K562 (cell line): ENCODE measurements around the gene GRAMD4. TPM values are rescaled to one million over a fixed set of nuclear protein-coding genes. Genes with fewer than 3 reads are reported as not detected.

Experiments
- ATAC-seq: fragments of 200-7000 bp; cut with Tn5 transposase; 3 replicates; pipeline ENCODE4 v1.9.1; 2020; ENCODE audit warnings: moderate library complexity
- BruUV-seq: library from RNA; stranded (reverse); fragments of 400-500 nt; replicated peaks from 2 replicates; lab custom pipeline; 2021; lab: Mats Ljungman, UMichigan
- CTCF ChIA-PET: fragments of 300-600 bp; formaldehyde crosslinking; extraction: SDS; loops from one replicate; lab custom pipeline; 2021; ENCODE audit warnings: low intra/inter-chr PET ratio; lab: Yijun Ruan, JAX
- POLR2A ChIA-PET: fragments of 300-600, 350-650 bp; sonication (Branson Sonifier 250); formaldehyde crosslinking; extraction: SDS; loops from one replicate; lab custom pipeline; 2021; ENCODE audit warnings: antibody characterized with exemption, inconsistent platforms; lab: Yijun Ruan, JAX
- DNase-seq, 4 experiments: peaks; one replicate each; pipeline versions ENCODE4 v3.0.0 to v3.0.0-alpha.2; 2011 to 2018; ENCODE audit warnings: low spot score in 3 of 4, mixed read lengths in 3 of 4; ENCODE audit errors: extremely low read depth in 1 of 4
- FAIRE-seq: peaks from 2 replicates; lab custom pipeline; 2011; peaks lifted over from hg19 to GRCh38; lab: Jason Lieb, UNC
- H2AFZ ChIP-seq: 2 replicates; pipeline ENCODE4 v1.6.0; 2011; ENCODE audit warnings: low read depth, low read length, control low read depth, inconsistent platforms
- H3K27ac ChIP-seq: fragments of 200-600 bp; 3 replicates; pipeline ENCODE4 v1.8.0; 2011; ENCODE audit warnings: low read depth, mild to moderate bottlenecking, control low read depth, inconsistent platforms, low read length, moderate library complexity, mixed read lengths; ENCODE audit errors: extremely low read depth
- H3K27me3 ChIP-seq, 2 experiments: fragments of 300-600 bp in 1 of 2; 2 replicates in 1 of 2; 3 replicates in 1 of 2; pipeline versions ENCODE4 v1.6.0 to v1.8.0; 2011; ENCODE audit warnings: inconsistent platforms in 2 of 2, low read length in 2 of 2, mild to moderate bottlenecking in 1 of 2, mixed read lengths in 1 of 2, moderate library complexity in 1 of 2; ENCODE audit not compliant: control insufficient read depth in 2 of 2, insufficient read depth in 2 of 2
- H3K36me3 ChIP-seq: fragments of 300-600 bp; 3 replicates; pipeline ENCODE4 v1.8.0; 2011; ENCODE audit warnings: mild to moderate bottlenecking, low read length, inconsistent platforms; ENCODE audit not compliant: control insufficient read depth, insufficient read depth
- H3K4me1 ChIP-seq, 2 experiments: fragments of 200-600 bp in 1 of 2; replicated peaks in 1 of 2; 2 replicates in 1 of 2; 3 replicates in 1 of 2; pipeline versions ENCODE4 v1.5.1 to v1.8.0; 2011; ENCODE audit warnings: inconsistent platforms in 2 of 2, low read length in 2 of 2, mild to moderate bottlenecking in 1 of 2, mixed read lengths in 1 of 2, moderate library complexity in 1 of 2; ENCODE audit not compliant: control insufficient read depth in 2 of 2, insufficient read depth in 2 of 2
- H3K4me2 ChIP-seq: 2 replicates; pipeline ENCODE4 v1.6.1; 2011; ENCODE audit warnings: low read length, control low read depth, inconsistent platforms, mixed read lengths; ENCODE audit not compliant: insufficient read depth
- H3K4me3 ChIP-seq: fragments of 200-600 bp; sonication (generic), shearing (Covaris generic); 2 replicates; pipeline ENCODE4 v1.5.1; 2016; ENCODE audit warnings: control low read depth, inconsistent platforms
- H3K79me2 ChIP-seq: fragments of 200-600 bp; 3 replicates; pipeline ENCODE4 v1.8.0; 2011; ENCODE audit warnings: low read length, inconsistent platforms; ENCODE audit not compliant: control insufficient read depth, insufficient read depth
- H3K9ac ChIP-seq, 2 experiments: 2 replicates each; pipeline versions ENCODE4 v1.6.0 to v1.6.1; 2011; ENCODE audit warnings: low read depth in 2 of 2, low read length in 2 of 2, control low read depth in 1 of 2, inconsistent platforms in 1 of 2, mild to moderate bottlenecking in 1 of 2, mixed read lengths in 1 of 2; ENCODE audit not compliant: insufficient read depth in 1 of 2
- H3K9me1 ChIP-seq: one replicate; pipeline ENCODE4 v1.6.0; 2011; ENCODE audit warnings: inconsistent platforms, mild to moderate bottlenecking, low read length, moderate library complexity; ENCODE audit not compliant: control insufficient read depth, insufficient read depth
- H3K9me3 ChIP-seq: replicated peaks from 2 replicates; pipeline ENCODE4 v1.5.1; 2011; ENCODE audit warnings: low read depth, low read length, inconsistent platforms; ENCODE audit not compliant: control insufficient read depth, insufficient read depth
- H4K20me1 ChIP-seq: replicated peaks from 2 replicates; pipeline ENCODE4 v1.6.1; 2011; ENCODE audit warnings: low read length, inconsistent platforms, mixed read lengths; ENCODE audit not compliant: control insufficient read depth, insufficient read depth
- BRD4 ChIP-seq: fragments of 200-600 bp; sonication (generic); IDR thresholded peaks from 2 replicates; pipeline ENCODE4 v1.6.1; 2017; ENCODE audit warnings: inconsistent platforms
- CSDE1 ChIP-seq, 2 experiments: fragments of 450-650 bp; IDR thresholded peaks; 2 replicates each; pipeline ENCODE4 v1.6.1; 2016; ENCODE audit warnings: mild to moderate bottlenecking in 1 of 2
- CXXC5 ChIP-seq: fragments of 250-450 bp; sonication (Bioruptor Pico); IDR thresholded peaks from 2 replicates; pipeline ENCODE4 v1.8.0; 2022; ENCODE audit warnings: inconsistent platforms, mild to moderate bottlenecking, moderate library complexity
- E2F1 ChIP-seq: sonication (generic); formaldehyde crosslinking; IDR thresholded peaks from 2 replicates; pipeline ENCODE4 v1.8.1; 2023; ENCODE audit warnings: mild to moderate bottlenecking, missing genetic modification reagents, moderate library complexity
- IRF2 ChIP-seq: sonication (generic); formaldehyde crosslinking; IDR thresholded peaks from 2 replicates; pipeline ENCODE4 v1.8.1; 2022; ENCODE audit warnings: mild to moderate bottlenecking, missing genetic modification reagents
- JUND ChIP-seq, 2 experiments: IDR thresholded peaks; 2 replicates in 1 of 2; 3 replicates in 1 of 2; pipeline ENCODE4 v1.6.1; 2011; ENCODE audit warnings: borderline replicate concordance in 2 of 2, low read depth in 2 of 2, low read length in 2 of 2, improper control_type of control experiment in 1 of 2, missing biosample characterization in 1 of 2, missing genetic modification characterization in 1 of 2, missing genetic modification reagents in 1 of 2
- KLF16 ChIP-seq: IDR thresholded peaks from 2 replicates; pipeline ENCODE4 v1.6.1; 2016; ENCODE audit warnings: antibody characterized with exemption
- POLR3A ChIP-seq: IDR thresholded peaks from 2 replicates; pipeline ENCODE4 v1.6.1; 2011; ENCODE audit warnings: borderline replicate concordance, mild to moderate bottlenecking, moderate library complexity; ENCODE audit not compliant: insufficient read length, insufficient read depth; ENCODE audit errors: extremely low read depth
- SMAD3 ChIP-seq: fragments of 450-650 bp; formaldehyde crosslinking; conservative IDR thresholded peaks from 2 replicates; pipeline ENCODE4 v1.4.0; 2020; ENCODE audit warnings: mild to moderate bottlenecking
- SMAD4 ChIP-seq: fragments of 250-450 bp; sonication (Bioruptor Pico); conservative IDR thresholded peaks from 2 replicates; pipeline ENCODE4 v1.8.0; 2021; ENCODE audit warnings: inconsistent platforms, mild to moderate bottlenecking, moderate library complexity
- SNIP1 ChIP-seq: fragments of 450-650 bp; IDR thresholded peaks from 2 replicates; pipeline ENCODE4 v1.7.1; 2017; ENCODE audit warnings: low read depth, mild to moderate bottlenecking
- TGIF2 ChIP-seq: sonication (generic); formaldehyde crosslinking; IDR thresholded peaks from 2 replicates; pipeline ENCODE4 v1.8.1; 2022; ENCODE audit warnings: mild to moderate bottlenecking, missing genetic modification reagents, moderate library complexity
- TRIM28 ChIP-seq: fragments of 450-650 bp; IDR thresholded peaks from 2 replicates; pipeline ENCODE4 v1.6.1; 2017
- U2AF1 ChIP-seq: fragments of 200-400 bp; formaldehyde crosslinking; optimal IDR thresholded peaks from 2 replicates; pipeline ENCODE3; 2017; ENCODE audit warnings: mild to moderate bottlenecking, low read depth, low read length, moderate library complexity
- XRCC4 ChIP-seq: IDR thresholded peaks from one replicate; pipeline ENCODE4 v1.6.1; 2011; ENCODE audit not compliant: insufficient read depth, insufficient read length; ENCODE audit errors: extremely low read depth
- ZBTB43 ChIP-seq: sonication (generic); formaldehyde crosslinking; IDR thresholded peaks from 2 replicates; pipeline ENCODE4 v1.8.0; 2023; ENCODE audit warnings: mild to moderate bottlenecking, missing genetic modification reagents
- ZNF134 ChIP-seq: fragments of 250-450 bp; sonication (Bioruptor Pico); conservative IDR thresholded peaks from 2 replicates; pipeline ENCODE4 v1.4.0; 2020
- ZNF584 ChIP-seq: fragments of 200-800 bp; sonication (Bioruptor generic); IDR thresholded peaks from 2 replicates; pipeline ENCODE4 v1.6.1; 2016; ENCODE audit warnings: low read depth, mild to moderate bottlenecking, missing genetic modification characterization, missing compliant biosample characterization
- WGBS: fragments of 100-300 bp; shearing (Covaris generic); methylation state at CpG from one replicate; pipeline ENCODE4 v1.1.6; 2016; ENCODE audit warnings: low coverage, mixed read lengths; ENCODE audit not compliant: insufficient coverage; ENCODE audit errors: missing lambda C conversion rate; 5-methylcytosine and 5-hydroxymethylcytosine counted together
- in situ Hi-C: fragments of 300-500 bp; cut with MboI; formaldehyde crosslinking; loops from 4 replicates; pipeline ENCODE4 v1.15.0; 2018; ENCODE audit warnings: inconsistent platforms, mixed read lengths
- intact Hi-C: fragments of 100-400 bp; cut with micrococcal nuclease; formaldehyde crosslinking; loops from 2 replicates; pipeline ENCODE4 v1.14.2; 2022
- polyA plus RNA-seq, 8 experiments: library from polyadenylated mRNA; depleted of rRNA in 4 of 8; stranded (reverse) in 5 of 8; unstranded in 3 of 8; fragments of >200 nt; fragmentation: Nextera tagmentation in 2 of 8; fragmentation: Illumina TruSeq in 1 of 8; extraction: Ambion mirVana in 2 of 8; extraction: Trizol in 1 of 8; gene quantifications; 2 replicates each; pipeline versions ENCODE4 v1.2.1 to v1.2.3, GENCODE V29; 2011 to 2014; ENCODE audit warnings: inconsistent platforms in 1 of 8, missing spikeins in 1 of 8
- total RNA-seq, 7 experiments: library from RNA; depleted of rRNA in 6 of 7; stranded (reverse); fragments of >200 nt in 6 of 7; fragmentation: Illumina TruSeq in 2 of 7; extraction: Trizol in 2 of 7; gene quantifications; 2 replicates each; pipeline versions ENCODE4 v1.2.1 to v1.2.3, GENCODE V29; 2011 to 2021; ENCODE audit warnings: low replicate concordance in 1 of 7

Gene GRAMD4
- total and polyA plus RNA-seq, 9 of the 15 experiments (the other 6 are each of a cell fraction or from before 2014, with no cell fraction given) = 0.18 to 44.8 (median 18.6) TPM

DNA sequence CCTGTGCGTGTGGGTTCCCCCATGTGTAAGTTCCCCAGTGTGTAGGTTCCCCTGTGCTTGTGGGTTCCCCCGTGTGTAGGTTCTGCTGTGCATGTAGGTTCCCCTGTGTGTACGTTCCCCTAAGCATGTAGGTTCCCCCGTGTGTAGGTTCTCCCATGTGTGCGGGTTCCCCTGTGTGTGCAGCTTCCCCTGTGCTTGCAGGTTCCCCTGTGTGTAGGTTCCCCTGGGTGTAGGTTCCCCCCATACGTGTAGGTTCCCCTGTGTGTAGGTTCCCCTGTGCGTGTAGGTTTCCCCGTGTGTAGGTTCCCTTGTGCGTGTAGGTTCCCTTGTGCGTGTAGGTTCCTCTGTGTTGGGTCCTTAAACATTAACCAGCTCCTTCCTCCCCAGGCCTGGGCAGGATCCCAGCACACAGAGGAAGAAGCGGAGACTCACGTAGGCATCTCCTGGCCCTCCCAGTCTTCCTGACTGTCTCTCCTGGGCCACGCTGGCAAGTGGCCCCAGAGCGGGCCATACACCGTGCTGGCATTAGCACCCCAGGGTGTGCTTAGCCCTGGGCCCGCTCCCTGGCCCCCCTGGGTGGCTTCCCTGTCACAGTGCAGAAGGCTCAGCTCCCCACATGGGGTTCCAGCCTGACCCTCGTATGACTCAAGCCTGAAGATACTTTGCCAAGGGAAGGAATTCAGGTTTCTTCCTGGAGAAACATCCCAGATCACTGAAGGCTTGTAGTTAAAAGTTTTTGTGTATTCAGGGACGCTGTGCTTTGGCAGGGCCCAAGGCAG is 2.8 kb upstream of the GRAMD4 start:
- no TSS peak for BruUV-seq
- no peak overlapping the region for H3K9ac ChIP-seq
- TF ChIP-seq KLF16 (no peak), POLR3A (no peak), CXXC5 (CRISPR knock-in tag) (no peak), ZBTB43 (CRISPR knock-in tag) (no peak), SMAD4 (CRISPR knock-in tag) (no peak), TGIF2 (CRISPR knock-in tag) (no peak), U2AF1 (no peak), CSDE1 (IDR thresholded peaks at IDR 0.05) (no peak), ZNF584 (no peak), XRCC4 (no peak), SMAD3 (no peak), TRIM28 (no peak), IRF2 (CRISPR knock-in tag) (no peak), E2F1 (no peak), SNIP1 (no peak), ZNF134 (CRISPR knock-in tag) (no peak), JUND (IDR thresholded peaks at IDR 0.05; ENCODE audit: borderline replicate concordance, low read depth, low read length) (no peak), JUND (tag; IDR thresholded peaks at IDR 0.05; ENCODE audit: borderline replicate concordance, low read depth, low read length) (no peak), BRD4 (no peak)
- ATAC-seq = no peak
- no peak for DNase-seq
- CTCF ChIA-PET = no interaction called here
- H4K20me1 ChIP-seq = no peaks in the 10 kb centered on the region
- no peak overlapping the region for H3K4me3 ChIP-seq
- no peak overlapping the region for H3K4me2 ChIP-seq
- H3K4me1 ChIP-seq = peaks cover 2 to 62% of the 10 kb centered on the region in 2 experiments; a peak in 3 of 5 replicates
- no peaks in the 10 kb centered on the region for H3K9me1 ChIP-seq
- H3K27me3 ChIP-seq = no peaks in the 10 kb centered on the region
- FAIRE-seq = no peak
- no peak overlapping the region; the same call in 2 of the 3 replicates for H3K27ac ChIP-seq
- H3K36me3 ChIP-seq = no peaks in the 10 kb centered on the region
- intact Hi-C loops = no loop called here
- no peak overlapping the region for H2AFZ ChIP-seq
- H3K79me2 ChIP-seq = peaks cover 60% of the 10 kb centered on the region
- in situ Hi-C loops = no loop called here
- POLR2A ChIA-PET = interaction anchor here (1.0 kb wide), 1 partner anchor 152 kb away, joined by 5 read pairs; no protein-coding TSS in a partner anchor
- H3K9me3 ChIP-seq = peaks cover 1% of the 10 kb centered on the region; the same call in 1 of the 2 replicates
- WGBS = 96% methylated on average over 15 of the region's 18 CpGs
